HG02973 (cell line): ENCODE data around the gene ZC3H10.

Source experiments
- ATAC-seq: cut with Tn5 transposase; IDR thresholded peaks from one replicate; pipeline ENCODE4 v1.9.1; 2021; ENCODE audit warnings: moderate library complexity; ENCODE audit not compliant: unreplicated experiment

The ZC3H10 gene

DNA sequence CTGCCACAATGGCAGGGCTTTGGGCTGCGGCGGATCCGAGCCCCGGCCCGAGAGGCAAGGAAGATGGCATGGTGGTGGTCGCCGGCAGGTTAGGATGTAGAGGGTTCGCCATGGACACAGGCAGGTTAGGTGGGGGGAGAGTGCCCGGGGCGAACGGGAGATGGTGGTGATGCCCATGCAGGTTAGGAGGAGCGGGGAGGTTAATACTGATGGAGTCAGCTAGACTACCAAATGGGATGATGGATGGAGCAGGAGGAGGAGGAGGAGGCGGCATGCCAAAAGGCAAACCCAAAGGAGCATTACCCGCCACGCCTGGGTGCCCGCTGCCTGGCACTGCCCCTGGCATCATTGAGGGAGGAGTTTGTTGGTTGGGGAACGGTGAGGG is 46.3 kb downstream of the ZC3H10 start:
- no peak for ATAC-seq

DNA sequence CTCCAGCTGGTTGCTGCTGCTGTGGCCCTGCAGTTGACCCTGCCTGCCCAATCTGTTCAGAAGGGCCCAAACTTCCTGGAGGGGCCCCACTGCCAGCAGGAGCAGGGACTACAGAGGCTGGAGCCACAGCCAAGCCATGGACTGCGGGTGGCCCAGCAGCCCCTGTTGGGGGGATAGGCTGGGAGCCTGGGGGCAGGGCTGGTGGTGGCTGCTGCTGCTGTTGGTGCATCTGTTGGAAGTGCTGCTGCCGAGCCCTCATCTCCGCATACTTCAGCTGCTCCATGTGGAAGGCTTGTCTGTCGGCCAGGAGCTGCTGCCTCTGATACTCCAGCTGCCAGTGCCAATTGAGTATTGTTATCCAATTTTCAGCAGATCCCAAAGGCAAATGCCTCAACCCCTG is 47.3 kb downstream of the ZC3H10 start:
- ATAC-seq, result no peak

DNA sequence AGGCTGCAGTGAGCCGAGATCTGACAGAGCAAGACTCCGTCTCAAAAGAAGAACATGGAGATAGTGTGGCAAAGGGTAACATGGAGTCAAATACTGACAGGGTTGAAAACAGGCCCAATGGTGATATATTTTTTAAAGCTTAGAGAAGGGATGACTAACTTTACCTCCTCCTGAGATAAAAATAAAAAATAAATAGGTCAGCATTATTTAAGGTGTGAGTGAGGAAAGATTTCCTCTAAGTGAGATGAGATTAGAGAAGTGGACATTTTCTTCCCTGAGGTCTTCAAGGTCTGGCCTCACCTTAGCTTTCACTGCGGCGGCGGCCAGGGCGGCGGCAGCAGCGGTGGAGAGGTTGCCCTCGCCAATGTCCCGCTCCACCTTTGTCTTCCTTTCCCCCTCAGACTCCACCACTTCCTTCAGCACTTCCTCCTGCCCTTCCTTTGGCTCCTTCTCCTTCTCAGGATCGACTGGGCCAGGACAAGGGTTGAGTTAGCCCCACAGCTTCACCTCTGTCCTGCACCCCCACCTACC is 51.2 kb downstream of the ZC3H10 start:
- ATAC-seq, result no peak

DNA sequence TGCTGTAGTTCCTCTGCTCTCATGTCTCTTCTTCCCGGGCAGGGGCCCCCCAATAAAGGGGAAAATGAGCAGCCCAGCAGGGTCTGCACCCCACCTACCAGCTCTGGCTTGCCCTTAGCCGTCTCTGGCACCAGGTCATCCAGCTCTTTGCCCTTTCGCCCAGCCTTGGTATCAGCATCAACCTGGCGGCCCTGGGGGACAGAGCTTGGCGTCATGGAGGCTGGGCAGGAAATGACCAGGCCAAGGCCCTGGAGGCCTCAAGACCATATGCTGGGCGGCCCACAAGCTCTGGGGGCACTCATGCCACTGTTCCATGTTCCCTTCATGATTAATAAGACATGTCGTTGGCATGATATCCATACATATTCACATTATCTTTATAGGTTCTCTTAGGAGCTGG is 54.8 kb downstream of the ZC3H10 start:
- no peak for ATAC-seq
